Esophagus muscularis mucosa (tissue), 4 donors: ENCODE results near the gene FAM229A. TPM values are rescaled to one million over a fixed set of nuclear protein-coding genes. Genes with fewer than 3 reads are reported as not detected.

Experiments
- DNase-seq: peaks from one replicate; pipeline ENCODE4 v3.0.0-alpha.2; 2017; ENCODE audit errors: extremely low spot score
- H3K27ac ChIP-seq, 4 donors: fragments of 200-600 bp; sonication (generic); replicated peaks in 1 of 4; 1 replicate in 3 of 4; 2 replicates in 1 of 4; pipeline ENCODE4 v1.5.1; 2016 to 2019; ENCODE audit warnings: mild to moderate bottlenecking in 1 of 4
- H3K27me3 ChIP-seq, 4 donors: fragments of 200-600 bp; sonication (generic); one replicate each; pipeline versions ENCODE4 v1.5.1 to v1.6.0; 2016 to 2019
- H3K36me3 ChIP-seq, 4 donors: fragments of 200-600 bp; sonication (generic); one replicate each; pipeline ENCODE4 v1.5.1; 2016 to 2019
- H3K4me1 ChIP-seq, 4 donors: fragments of 200-600 bp; sonication (generic); one replicate each; pipeline ENCODE4 v1.5.1; 2016 to 2019
- H3K4me3 ChIP-seq, 4 donors: fragments of 200-600 bp; sonication (generic); 1 replicate in 2 of 4; 2 replicates in 2 of 4; pipeline ENCODE4 v1.5.1; 2016 to 2019; ENCODE audit warnings: mild to moderate bottlenecking in 4 of 4, moderate library complexity in 1 of 4
- H3K9me3 ChIP-seq, 4 donors: fragments of 200-600 bp; sonication (generic); 1 replicate in 3 of 4; 2 replicates in 1 of 4; pipeline ENCODE4 v1.5.1; 2016 to 2019
- CTCF ChIP-seq, 3 experiments: fragments of 200-600 bp in 2 of 3; fragments of 450-650 bp in 1 of 3; sonication (generic) in 2 of 3; IDR thresholded peaks; one replicate each; pipeline ENCODE4 v1.5.1; 2017 to 2019; ENCODE audit warnings: antibody characterized with exemption in 3 of 3, mild to moderate bottlenecking in 2 of 3, moderate library complexity in 1 of 3
- EP300 ChIP-seq: sonication (generic); formaldehyde crosslinking; IDR thresholded peaks from one replicate; pipeline ENCODE4 v1.6.1; 2017; ENCODE audit warnings: antibody characterized with exemption
- POLR2A ChIP-seq: fragments of 450-650 bp; IDR thresholded peaks from one replicate; pipeline ENCODE4 v1.6.1; 2017; ENCODE audit warnings: antibody characterized with exemption, moderate library complexity, mild to moderate bottlenecking, low read depth
- POLR2AphosphoS5 ChIP-seq, 2 donors: sonication (generic); formaldehyde crosslinking; IDR thresholded peaks; one replicate each; pipeline ENCODE4 v1.6.1; 2017; ENCODE audit warnings: antibody characterized with exemption in 2 of 2
- WGBS: methylation state at CpG from one replicate; pipeline ENCODE4 v1.1.5; 2018; 5-methylcytosine and 5-hydroxymethylcytosine counted together
- intact Hi-C: fragments of 100-400 bp; cut with DNase I; formaldehyde crosslinking; loops from one replicate; pipeline ENCODE4 v1.15.1; 2023
- total RNA-seq, 4 donors: library from RNA; depleted of rRNA; stranded (reverse); fragments of >200 nt; gene quantifications; one replicate each; pipeline versions ENCODE4 v1.1.0 to v1.2.1, GENCODE V29; 2016

Gene FAM229A
- total RNA-seq, 4 donors from 2014 or later, result 1.3 to 8.7 (median 4.9) TPM

GRCh38 chr1:32372149-32372756 is 10.0 kb upstream of the FAM229A start:
- Histone ChIP-seq H3K27ac (no peak overlapping the region), H3K4me1 (no peaks in the 10 kb centered on the region), H3K4me3 (no peak overlapping the region), H3K27me3 (no peaks in the 10 kb centered on the region), H3K36me3 (peaks cover 68 to 95% (median 93%) of the 10 kb centered on the region in 4 donors), H3K9me3 (no peaks in the 10 kb centered on the region)
- WGBS, result 89% methylated on average over 4 of the region's 5 CpGs
- DNase-seq, result no peak
- intact Hi-C loops, result no loop called here
- TF ChIP-seq CTCF (IDR thresholded peaks at IDR 0.05), result no peak

- H3K4me3 ChIP-seq, result no peak overlapping the region
- H3K27ac ChIP-seq, result no peak overlapping the region
- no peak for DNase-seq
- H3K9me3 ChIP-seq, result no peaks in the 10 kb centered on the region
- no peaks in the 10 kb centered on the region for H3K4me1 ChIP-seq
- intact Hi-C loops, result no loop called here
- peaks cover 51 to 94% (median 87%) of the 10 kb centered on the region in 4 donors for H3K36me3 ChIP-seq
- 94% methylated on average over 7 of the region's 7 CpGs for WGBS
- H3K27me3 ChIP-seq, result no peaks in the 10 kb centered on the region
- TF ChIP-seq CTCF (IDR thresholded peaks at IDR 0.05) (no peak), POLR2A (no peak), EP300 (no peak), POLR2AphosphoS5 (IDR thresholded peaks at IDR 0.05) (no peak)
Measured at GRCh38 chr1:32367912-32368635, 5.8 kb upstream of the FAM229A start.

- H3K27ac ChIP-seq, result no peak overlapping the region
- no peak for TF ChIP-seq EP300
- TF ChIP-seq POLR2A, result no peak
- TF ChIP-seq CTCF (IDR thresholded peaks at IDR 0.05), result no peak
- no peak for TF ChIP-seq POLR2AphosphoS5 (IDR thresholded peaks at IDR 0.05)
- intact Hi-C loops, result no loop called here
Measured at GRCh38 chr1:32365445-32365844, 3.2 kb upstream of the FAM229A start.

GRCh38 chr1:32364836-32365235 is 2.6 kb upstream of the FAM229A start:
- Histone ChIP-seq H3K27me3 (no peaks in the 10 kb centered on the region), H3K9me3 (no peaks in the 10 kb centered on the region), H3K36me3 (peaks cover 42 to 68% (median 62%) of the 10 kb centered on the region in 4 donors), H3K27ac (no peak overlapping the region), H3K4me1 (peaks cover 13 to 21% (median 19%) of the 10 kb centered on the region in 4 donors), H3K4me3 (no peak overlapping the region)
- TF ChIP-seq POLR2A (no peak), POLR2AphosphoS5 (IDR thresholded peaks at IDR 0.05) (no peak), CTCF (IDR thresholded peaks at IDR 0.05) (no peak), EP300 (no peak)
- intact Hi-C loops, result no loop called here
- no peak for DNase-seq
- 95% methylated on average over 5 of the region's 5 CpGs for WGBS

More at GRCh38 chr1:32365445-32365844, 3.2 kb upstream of the FAM229A start:
- H3K9me3 ChIP-seq, result no peaks in the 10 kb centered on the region
- DNase-seq, result no peak
- H3K27me3 ChIP-seq, result no peaks in the 10 kb centered on the region
- peaks cover 42 to 74% (median 68%) of the 10 kb centered on the region in 4 donors for H3K36me3 ChIP-seq
- H3K4me3 ChIP-seq, result no peak overlapping the region
- peaks cover 13 to 21% (median 19%) of the 10 kb centered on the region in 4 donors for H3K4me1 ChIP-seq
- WGBS, result 84% methylated on average over 6 of the region's 6 CpGs
